Measurements from ENCODE around the gene STX12. TPM values are rescaled to one million over a fixed set of nuclear protein-coding genes. Genes with fewer than 3 reads are reported as not detected.

STX12 gene
- total RNA-seq, 1 experiment from 2014 or later, result 9.9 TPM

- no peak overlapping the region for H3K27ac Mint-ChIP-seq
These were observed 86.0 kb downstream of the STX12 start for GRCh38 chr1:27858949-27859576.

More at GRCh38 chr1:27858949-27859576, 86.0 kb downstream of the STX12 start:
- Histone ChIP-seq H2BK5ac (ENCODE audit: insufficient read length, low read length) (no peak overlapping the region), H2AFZ (ENCODE audit: low read length) (no peak overlapping the region), H3K18ac (ENCODE audit: insufficient read length, low read depth, low read length) (peak overlapping the region; percentile 11), H3K79me1 (ENCODE audit: insufficient read depth, low read depth, low read length, poor library complexity, severe bottlenecking) (no peaks in the 10 kb centered on the region), H3K14ac (ENCODE audit: insufficient read depth, low read length) (no peak overlapping the region), H2AK5ac (ENCODE audit: insufficient read length, low read length) (no peak overlapping the region), H3K79me2 (ENCODE audit: insufficient read depth, low read length) (no peaks in the 10 kb centered on the region), H3T11ph (ENCODE audit: low read length) (no peak overlapping the region), H2BK15ac (ENCODE audit: low read depth, low read length) (no peak overlapping the region), H4K91ac (ENCODE audit: insufficient read length, low read depth, low read length) (no peak overlapping the region), H3K23ac (ENCODE audit: insufficient read length, low read depth, low read length) (no peak overlapping the region), H3K27me3 (ENCODE audit: insufficient read depth, low read length) (no peaks in the 10 kb centered on the region), H3K9me3 (ENCODE audit: control insufficient read depth, low read depth, low read length) (no peaks in the 10 kb centered on the region), H3K23me2 (ENCODE audit: insufficient read length, low read depth, low read length, poor library complexity, severe bottlenecking) (no peaks in the 10 kb centered on the region), H3K56ac (ENCODE audit: insufficient read length, low read depth, low read length) (no peak overlapping the region), H4K20me1 (ENCODE audit: control insufficient read depth, insufficient read depth, insufficient read length) (no peaks in the 10 kb centered on the region), H4K5ac (ENCODE audit: insufficient read length, low read depth, low read length) (no peak overlapping the region), H3K4ac (ENCODE audit: low read depth, low read length) (no peak overlapping the region), H2BK120ac (ENCODE audit: low read depth, low read length, poor library complexity, severe bottlenecking) (no peak overlapping the region), H3K27ac (ENCODE audit: insufficient read length, low read depth, low read length) (no peak overlapping the region), H3K4me2 (ENCODE audit: insufficient read depth, insufficient read length, low read length) (no peak overlapping the region), H2BK12ac (ENCODE audit: insufficient read length, low read depth, low read length) (no peak overlapping the region), H2BK20ac (ENCODE audit: low read depth, low read length, poor library complexity, severe bottlenecking) (no peak overlapping the region), H4K8ac (replicated peaks; ENCODE audit: insufficient read length, low read depth, low read length) (no peak overlapping the region), H3K4me1 (ENCODE audit: insufficient read depth, low read length) (no peaks in the 10 kb centered on the region), H3K9ac (ENCODE audit: extremely low read depth, insufficient read length, low read length) (no peak overlapping the region)
- DNase-seq, result peak; percentile 30
- H3K4me3 Mint-ChIP-seq, result no peak overlapping the region; a peak in 1 of 5 replicates
- no peak for TF ChIP-seq CTCF (conservative IDR thresholded peaks at IDR 0.05)
- peaks cover 20 to 26% of the 10 kb centered on the region in 2 experiments for H3K4me1 Mint-ChIP-seq
- WGBS (ENCODE audit: extremely low coverage, insufficient read length, low lambda C conversion rate), result no CpG with 5 or more reads among the region's 14 CpGs
- H3K27me3 Mint-ChIP-seq (ENCODE audit: low read depth), result no peaks in the 10 kb centered on the region; the same call in 1 of the 2 replicates
- H3K9me3 Mint-ChIP-seq, result no peaks in the 10 kb centered on the region
- H3K36me3 Mint-ChIP-seq (ENCODE audit: insufficient read depth in 1 of 3, low read depth in 3 of 3), result no peaks in the 10 kb centered on the region; a peak in 1 of 7 replicates
